Muscle layer of duodenum (tissue), 2 donors: ENCODE data around the gene CDK4.

Experiments used
- H3K27ac ChIP-seq: one replicate; pipeline ENCODE4 v1.7.0; 2013; ENCODE audit warnings: mild to moderate bottlenecking, low read length
- H3K27me3 ChIP-seq: one replicate; pipeline ENCODE4 v1.7.0; 2013; ENCODE audit warnings: low read depth, mild to moderate bottlenecking, control low read depth, low read length
- H3K36me3 ChIP-seq, 2 donors: one replicate each; pipeline ENCODE4 v1.7.0; 2013; ENCODE audit warnings: low read length in 2 of 2, control low read depth in 1 of 2, mild to moderate bottlenecking in 1 of 2; ENCODE audit not compliant: insufficient read depth in 2 of 2, control insufficient read depth in 1 of 2
- H3K4me1 ChIP-seq, 2 donors: one replicate each; pipeline ENCODE4 v1.7.0; 2013; ENCODE audit warnings: low read length in 2 of 2, mild to moderate bottlenecking in 2 of 2, control low read depth in 1 of 2, moderate library complexity in 1 of 2; ENCODE audit not compliant: insufficient read depth in 2 of 2, control insufficient read depth in 1 of 2
- H3K4me3 ChIP-seq, 2 donors: one replicate each; pipeline ENCODE4 v1.7.0; 2013; ENCODE audit warnings: low read length in 2 of 2, low read depth in 1 of 2, mild to moderate bottlenecking in 1 of 2
- H3K9me3 ChIP-seq, 2 donors: one replicate each; pipeline ENCODE4 v1.7.0; 2013; ENCODE audit warnings: low read length in 2 of 2, control low read depth in 1 of 2, mild to moderate bottlenecking in 1 of 2; ENCODE audit not compliant: control insufficient read depth in 1 of 2
- donor health status: healthy.

CDK4 gene

DNA sequence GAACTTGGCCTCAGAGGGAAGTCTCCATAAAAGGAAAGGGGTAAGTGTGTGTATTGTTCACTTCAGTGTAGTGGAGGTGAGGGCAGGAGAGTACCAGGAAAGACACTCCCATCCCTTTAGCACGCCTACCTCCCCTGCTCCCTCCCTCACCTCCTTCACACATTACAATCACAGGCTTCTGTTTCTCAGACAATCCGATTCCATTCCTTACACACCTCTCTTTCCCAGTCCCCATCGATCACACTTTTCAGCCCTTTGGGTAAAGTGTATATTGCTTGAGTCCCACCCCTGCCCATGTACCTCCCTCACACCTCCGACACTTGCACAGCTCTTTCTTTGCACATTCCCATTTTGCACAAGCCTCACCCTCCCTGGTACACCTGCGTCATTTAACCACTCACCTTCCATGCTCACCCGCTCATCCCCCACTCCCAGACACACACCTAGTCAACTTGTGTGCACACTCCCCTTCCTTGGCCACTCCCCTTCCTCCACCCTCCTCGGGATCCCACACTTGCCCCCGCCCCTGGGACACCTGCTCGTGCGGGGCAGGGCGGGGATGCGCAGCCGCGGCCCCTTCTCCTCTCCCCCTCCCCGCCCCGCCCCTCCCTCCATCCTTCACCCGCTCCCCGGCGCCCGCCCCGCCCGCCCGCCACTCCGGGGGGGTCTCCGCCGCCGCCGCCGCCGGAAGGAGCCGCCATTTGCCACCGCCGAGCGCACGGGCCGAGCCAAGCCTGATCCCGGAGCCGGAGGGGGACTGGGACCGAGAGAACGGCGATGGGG lies 2.5 kb upstream of the CDK4 start, which contains the start of gene MARCHF9:
Gene MARCHF9, plus strand, starts transcription at position 693 of the 783 bp plus-strand sequence. CDS start 426 bp downstream, outside the sequence.
- H3K9me3 ChIP-seq = no peaks in the 10 kb centered on the region
- no peaks in the 10 kb centered on the region for H3K27me3 ChIP-seq
- peak within 1 kb of the TSS; percentile 63 to 72 for H3K4me3 ChIP-seq
- peaks cover 10 to 31% of the 10 kb centered on the region in 2 donors for H3K36me3 ChIP-seq
- no peak within 1 kb of the TSS for H3K27ac ChIP-seq
- H3K4me1 ChIP-seq = peaks cover 16 to 38% of the 10 kb centered on the region in 2 donors

DNA sequence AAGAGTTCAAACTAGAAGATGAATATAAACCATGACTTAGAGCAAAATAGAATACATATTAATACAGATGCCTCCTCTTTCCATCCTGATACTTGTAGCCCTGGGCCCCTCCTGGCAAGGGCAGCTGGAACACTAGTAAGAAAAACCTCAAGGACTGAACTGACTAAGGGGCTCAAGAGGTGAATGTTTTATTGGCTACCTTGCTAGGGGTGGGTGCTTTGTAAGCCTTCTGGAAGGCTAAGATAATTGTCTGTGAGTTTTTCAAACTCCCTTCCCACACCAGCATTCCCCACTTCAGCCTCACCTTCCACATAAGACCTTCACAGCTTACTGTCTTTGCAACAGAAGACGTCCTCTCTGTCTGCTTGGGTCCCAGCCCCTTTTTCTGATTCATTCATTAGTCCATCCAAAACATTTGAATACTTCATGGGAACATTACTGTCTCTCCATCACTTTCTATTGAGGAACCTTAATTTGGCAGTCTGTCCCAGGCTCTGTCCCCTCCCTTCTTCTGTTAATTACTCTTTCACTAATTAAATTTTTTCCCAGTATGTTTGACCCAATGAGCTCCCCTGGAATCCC lies 1.7 kb upstream of the CDK4 start:
- Histone ChIP-seq H3K27me3 (no peaks in the 10 kb centered on the region), H3K27ac (no peak overlapping the region), H3K36me3 (peaks cover 16 to 31% of the 10 kb centered on the region in 2 donors), H3K9me3 (no peaks in the 10 kb centered on the region), H3K4me3 (peak overlapping the region in 1 of 2 donors; percentile 72), H3K4me1 (peaks cover 16 to 38% of the 10 kb centered on the region in 2 donors)

DNA sequence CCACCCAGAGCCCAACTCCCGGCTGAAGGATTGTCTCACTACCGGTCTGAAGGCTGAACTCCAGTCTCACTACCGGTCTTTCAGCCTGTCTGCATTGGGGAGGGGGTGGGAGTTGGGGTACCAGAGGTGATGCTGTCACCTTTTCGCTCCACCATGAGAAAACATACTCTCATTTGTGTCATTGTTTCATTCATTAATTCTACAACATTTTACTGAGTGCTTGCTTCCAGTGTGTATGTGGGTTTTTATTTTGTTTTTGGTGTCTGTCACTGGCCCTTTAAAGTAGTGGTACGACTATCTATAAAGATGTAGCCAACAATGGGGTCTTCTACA lies 524 bp upstream of the CDK4 start:
- H3K4me3 ChIP-seq = peak overlapping the region; percentile 43 to 83

DNA sequence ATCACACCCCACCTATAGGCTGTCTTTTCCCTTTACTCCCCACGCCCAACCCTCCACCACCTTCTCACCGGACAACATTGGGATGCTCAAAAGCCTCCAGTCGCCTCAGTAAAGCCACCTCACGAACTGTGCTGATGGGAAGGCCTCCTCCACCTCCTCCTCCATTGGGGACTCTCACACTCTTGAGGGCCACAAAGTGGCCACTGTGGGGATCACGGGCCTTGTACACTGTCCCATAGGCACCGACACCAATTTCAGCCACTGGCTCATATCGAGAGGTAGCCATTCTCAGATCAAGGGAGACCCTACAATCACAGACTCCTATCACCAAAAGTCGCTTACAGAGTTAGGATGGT lies 700 bp downstream of the CDK4 start:
- Histone ChIP-seq H3K36me3 (peaks cover 19 to 38% of the 10 kb centered on the region in 2 donors), H3K27ac (peak overlapping the region; percentile 90), H3K4me3 (peak overlapping the region; percentile 83 to 91), H3K27me3 (no peaks in the 10 kb centered on the region), H3K9me3 (no peaks in the 10 kb centered on the region), H3K4me1 (peaks cover 16 to 32% of the 10 kb centered on the region in 2 donors)

More for the DNA sequence above, 524 bp upstream of the CDK4 start:
- Histone ChIP-seq H3K4me1 (peaks cover 16 to 38% of the 10 kb centered on the region in 2 donors), H3K27ac (peak overlapping the region; percentile 53), H3K9me3 (no peaks in the 10 kb centered on the region), H3K27me3 (no peaks in the 10 kb centered on the region), H3K36me3 (peaks cover 8 to 30% of the 10 kb centered on the region in 2 donors)

DNA sequence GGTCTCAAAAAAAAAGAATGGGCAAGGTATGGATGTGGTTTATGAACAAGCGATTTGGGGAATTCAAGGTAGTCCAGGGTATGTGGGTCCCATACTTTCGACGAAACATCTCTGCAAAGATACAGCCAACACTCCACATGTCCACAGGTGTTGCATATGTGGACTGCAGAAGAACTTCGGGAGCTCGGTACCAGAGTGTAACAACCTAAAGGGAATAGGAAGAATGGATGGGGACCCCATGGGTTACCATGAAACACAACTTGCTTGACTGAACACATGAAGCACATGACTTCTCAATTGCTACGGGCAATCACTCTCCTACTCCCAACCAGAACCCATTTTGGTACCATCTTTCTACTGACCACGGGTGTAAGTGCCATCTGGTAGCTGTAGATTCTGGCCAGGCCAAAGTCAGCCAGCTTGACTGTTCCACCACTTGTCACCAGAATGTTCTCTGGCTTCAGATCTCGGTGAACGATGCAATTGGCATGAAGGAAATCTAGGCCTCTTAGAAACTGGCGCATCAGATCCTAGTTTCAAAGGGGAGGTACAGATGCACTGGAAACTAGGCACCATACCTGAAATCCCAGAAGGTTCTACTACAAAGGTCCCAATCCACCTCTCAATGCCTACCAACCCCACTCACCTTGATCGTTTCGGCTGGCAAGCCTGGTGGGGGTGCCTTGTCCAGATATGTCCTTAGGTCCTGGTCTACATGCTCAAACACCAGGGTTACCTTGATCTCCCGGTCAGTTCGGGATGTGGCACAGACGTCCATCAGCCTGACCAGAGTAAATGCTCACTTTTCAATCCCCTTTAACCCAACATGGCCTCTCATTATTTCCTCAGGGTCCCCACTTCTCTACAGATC lies 1.3 kb downstream of the CDK4 start:
- H3K4me3 ChIP-seq = peak overlapping the region; percentile 83 to 91
- no peaks in the 10 kb centered on the region for H3K9me3 ChIP-seq
- peaks cover 19 to 39% of the 10 kb centered on the region in 2 donors for H3K36me3 ChIP-seq
- H3K27me3 ChIP-seq = no peaks in the 10 kb centered on the region
- peaks cover 21 to 29% of the 10 kb centered on the region in 2 donors for H3K4me1 ChIP-seq
- peak overlapping the region; percentile 90 for H3K27ac ChIP-seq

DNA sequence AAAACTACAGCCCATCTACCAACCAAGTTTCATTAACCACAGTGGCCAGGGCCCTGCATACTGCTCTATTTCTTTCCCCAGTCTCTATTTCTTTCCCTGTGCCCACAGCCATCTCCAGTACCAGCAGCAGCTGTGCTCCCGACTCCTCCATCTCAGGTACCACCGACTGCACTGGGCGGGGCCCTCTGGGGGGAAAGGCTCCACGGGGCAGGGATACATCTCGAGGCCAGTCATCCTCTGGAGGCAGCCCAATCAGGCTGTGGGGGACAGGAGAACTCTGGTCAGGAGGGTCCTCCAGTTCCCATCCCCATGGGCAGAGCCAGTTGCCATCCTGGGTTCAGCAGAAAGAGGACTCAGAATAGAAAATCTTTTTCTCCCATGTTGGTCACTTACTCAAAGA lies 3.0 kb downstream of the CDK4 start:
- H3K36me3 ChIP-seq = peaks cover 19 to 39% of the 10 kb centered on the region in 2 donors
- H3K27me3 ChIP-seq = no peaks in the 10 kb centered on the region
- H3K4me1 ChIP-seq = peaks cover 22 to 25% of the 10 kb centered on the region in 2 donors
- no peak overlapping the region for H3K27ac ChIP-seq
- no peaks in the 10 kb centered on the region for H3K9me3 ChIP-seq
- no peak overlapping the region for H3K4me3 ChIP-seq

DNA sequence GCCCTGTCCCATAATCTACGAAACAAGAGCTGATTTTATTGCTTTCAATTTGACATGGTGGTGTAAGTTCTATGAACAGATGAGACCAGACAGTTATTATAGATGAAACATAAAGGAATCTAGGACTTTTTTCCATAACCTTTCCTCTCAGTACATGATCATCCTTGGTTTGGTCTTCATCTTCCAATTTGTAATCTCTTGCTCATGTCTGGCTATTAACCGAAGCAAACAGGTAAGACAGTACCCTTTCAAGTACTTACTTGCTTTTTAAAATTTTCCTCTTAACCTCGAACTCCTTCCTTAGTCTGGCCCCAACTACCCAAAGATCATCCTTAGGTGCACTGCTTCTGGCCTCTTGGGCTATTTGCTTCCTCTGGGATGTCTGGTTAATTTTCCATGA lies 6.1 kb downstream of the CDK4 start:
- Histone ChIP-seq H3K36me3 (peaks cover 19 to 36% of the 10 kb centered on the region in 2 donors), H3K27me3 (peaks cover 5% of the 10 kb centered on the region), H3K27ac (no peak overlapping the region), H3K4me3 (peak overlapping the region; percentile 80 to 88), H3K9me3 (no peaks in the 10 kb centered on the region), H3K4me1 (peaks cover 12 to 13% of the 10 kb centered on the region in 2 donors)

DNA sequence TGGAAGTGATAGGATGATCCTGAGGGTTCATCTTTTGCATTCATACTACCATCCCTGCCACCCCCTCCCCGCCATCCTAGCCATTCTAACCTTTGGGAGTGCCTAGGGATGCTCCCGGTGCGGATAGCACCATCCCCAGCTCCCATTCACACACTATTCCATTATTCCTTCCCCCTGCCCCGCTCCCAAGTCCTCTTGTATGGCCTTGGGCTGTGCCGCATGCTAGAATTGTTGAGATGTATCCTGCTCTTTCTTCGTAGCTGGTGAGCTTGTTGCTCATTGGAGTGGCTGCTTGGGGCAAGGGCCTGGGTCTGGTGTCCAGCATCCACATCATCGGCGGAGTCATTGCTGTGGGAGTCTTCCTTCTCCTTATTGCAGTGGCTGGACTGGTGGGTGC lies 6.6 kb downstream of the CDK4 start:
- Histone ChIP-seq H3K4me3 (peak overlapping the region; percentile 80 to 88), H3K36me3 (peaks cover 19 to 33% of the 10 kb centered on the region in 2 donors), H3K27ac (peak overlapping the region; percentile 98), H3K9me3 (no peaks in the 10 kb centered on the region), H3K4me1 (peaks cover 7 to 11% of the 10 kb centered on the region in 2 donors), H3K27me3 (peaks cover 5% of the 10 kb centered on the region)

DNA sequence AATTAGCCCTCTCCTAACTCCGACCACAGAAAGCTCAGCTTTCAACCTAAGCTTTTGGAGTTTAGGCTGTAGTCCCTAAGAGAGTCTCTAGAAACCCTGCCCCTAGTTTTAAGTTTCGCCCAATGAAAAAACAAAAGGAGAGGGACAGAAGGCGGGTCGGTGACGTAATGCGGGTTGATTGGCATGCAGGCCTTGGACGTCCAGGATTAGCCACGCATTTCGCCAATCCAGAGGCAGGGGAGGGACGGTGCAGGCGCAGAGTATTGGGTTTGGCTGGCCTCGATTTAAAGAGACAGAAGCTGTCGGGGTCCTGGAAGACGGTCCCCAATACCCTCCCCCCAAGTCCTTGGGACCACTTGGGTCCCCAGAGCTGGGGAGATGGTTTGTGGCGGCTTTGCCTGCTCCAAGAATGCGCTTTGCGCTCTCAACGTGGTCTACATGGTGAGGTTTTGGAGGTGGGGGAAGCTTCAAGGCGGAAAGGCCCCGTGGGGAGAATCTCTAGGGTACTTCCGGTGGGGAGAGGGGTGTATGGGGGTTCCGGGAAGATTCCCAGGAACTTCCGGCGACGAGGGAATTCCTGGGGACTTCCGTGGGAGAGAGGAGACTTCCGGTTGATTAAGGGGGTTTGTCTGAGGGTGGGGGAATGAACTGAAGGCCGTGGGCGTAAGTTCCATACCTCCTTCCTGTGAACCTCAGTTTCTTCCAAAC lies 7.2 kb downstream of the CDK4 start, which contains the start of gene TSPAN31:
Gene TSPAN31, plus strand, starts transcription at position 263 of the 708 bp plus-strand sequence. Its CDS starts 116 bp downstream, at position 379.
- peaks cover 5% of the 10 kb centered on the region for H3K27me3 ChIP-seq
- peaks cover 19 to 28% of the 10 kb centered on the region in 2 donors for H3K36me3 ChIP-seq
- H3K4me3 ChIP-seq = peak within 1 kb of the TSS; percentile 80 to 88
- peaks cover 7 to 11% of the 10 kb centered on the region in 2 donors for H3K4me1 ChIP-seq
- H3K9me3 ChIP-seq = no peaks in the 10 kb centered on the region
- peak within 1 kb of the TSS; percentile 98 for H3K27ac ChIP-seq

DNA sequence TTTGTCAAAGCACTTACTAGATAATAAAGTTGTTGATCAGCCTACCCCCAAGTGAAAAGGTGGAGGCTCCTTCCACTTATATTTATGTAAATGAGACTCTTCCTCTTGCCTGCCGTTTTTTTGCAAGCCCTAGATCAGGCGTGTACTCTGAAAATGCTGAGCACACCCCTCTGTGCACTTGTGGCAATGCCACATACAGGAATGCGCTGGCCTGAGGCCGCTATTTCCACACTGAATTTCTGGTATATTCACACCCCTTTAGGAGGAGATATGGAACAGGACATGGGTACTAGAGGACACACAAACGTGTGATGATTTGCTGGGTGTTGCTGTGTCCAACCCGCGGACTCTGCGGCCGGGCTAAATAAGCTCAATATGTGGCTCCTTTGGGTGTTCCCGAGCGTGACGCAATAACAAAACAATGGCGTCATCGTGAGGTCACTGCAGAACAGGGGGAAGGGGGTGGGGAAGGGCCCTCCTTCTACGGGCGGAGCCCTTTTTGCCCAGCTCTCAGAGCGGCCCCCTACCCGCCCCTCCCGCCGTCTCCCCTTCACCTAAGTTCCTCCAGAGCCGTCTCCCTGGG lies 7.8 kb downstream of the CDK4 start:
- Histone ChIP-seq H3K27me3 (peaks cover 10% of the 10 kb centered on the region), H3K4me1 (peaks cover 9 to 11% of the 10 kb centered on the region in 2 donors), H3K36me3 (peaks cover 17 to 28% of the 10 kb centered on the region in 2 donors), H3K9me3 (no peaks in the 10 kb centered on the region), H3K4me3 (peak overlapping the region; percentile 80 to 88), H3K27ac (peak overlapping the region; percentile 98)
